Measurements from ENCODE around the gene ARL13A.
"Not testable (repeated sequence)": the region's sequence is repeated elsewhere in the genome, so short reads cannot be mapped to it uniquely, and the experiment has no call there.

The ARL13A gene

GRCh38 chrX:100994352-100995281 lies 25.1 kb downstream of the ARL13A start:
- DNase-seq, result no peak

- DNase-seq, result no peak
Measured at GRCh38 chrX:100995469-100995868, 26.0 kb downstream of the ARL13A start.

GRCh38 chrX:100999451-100999850 lies 29.9 kb downstream of the ARL13A start:
- DNase-seq, result no peak

- no peak for DNase-seq
Measured at GRCh38 chrX:101009090-101009489, 39.6 kb downstream of the ARL13A start.

- DNase-seq, result not testable (repeated sequence)
Measured at GRCh38 chrX:101012031-101012430, 42.5 kb downstream of the ARL13A start.

- DNase-seq, result no peak
Measured at GRCh38 chrX:101022020-101022419, 52.5 kb downstream of the ARL13A start.

GRCh38 chrX:101025126-101025525 lies 55.6 kb downstream of the ARL13A start:
- DNase-seq, result no peak

- DNase-seq, result no peak
Measured at GRCh38 chrX:101028562-101028961, 59.1 kb downstream of the ARL13A start.

- DNase-seq, result no peak
Measured at GRCh38 chrX:101029665-101030064, 60.2 kb downstream of the ARL13A start.

- no peak for DNase-seq
Measured at GRCh38 chrX:101037231-101037630, 67.7 kb downstream of the ARL13A start.

GRCh38 chrX:101040197-101040596 lies 70.7 kb downstream of the ARL13A start:
- DNase-seq, result no peak
